Astrocyte (in vitro differentiated cells and primary cell): Measurements from ENCODE around the gene MANSC4. TPM values are rescaled to one million over a fixed set of nuclear protein-coding genes. Genes with fewer than 3 reads are reported as not detected.

ENCODE experiments used
- DNase-seq: peaks from one replicate; pipeline ENCODE4 v3.0.0-alpha.2; 2010; ENCODE audit warnings: low read depth
- FAIRE-seq: peaks from 2 replicates; lab custom pipeline; 2011; peaks lifted over from hg19 to GRCh38; lab: Jason Lieb, UNC
- H2AFZ ChIP-seq: 2 replicates; pipeline ENCODE4 v1.6.0; 2012; ENCODE audit warnings: low read depth, low read length, inconsistent platforms
- H3K27ac ChIP-seq: 2 replicates; pipeline ENCODE4 v1.5.1; 2011; ENCODE audit warnings: low read depth, low read length, inconsistent platforms
- H3K27me3 ChIP-seq: 2 replicates; pipeline ENCODE4 v1.6.0; 2011; ENCODE audit warnings: low read length, inconsistent platforms; ENCODE audit not compliant: insufficient read depth
- H3K36me3 ChIP-seq: 2 replicates; pipeline ENCODE4 v1.5.1; 2011; ENCODE audit warnings: low read length, inconsistent platforms; ENCODE audit not compliant: insufficient read depth
- H3K4me1 ChIP-seq: 2 replicates; pipeline ENCODE4 v1.5.1; 2011; ENCODE audit warnings: low read length, inconsistent platforms; ENCODE audit not compliant: insufficient read depth
- H3K4me2 ChIP-seq: 2 replicates; pipeline ENCODE4 v1.6.0; 2012; ENCODE audit warnings: low read length, inconsistent platforms
- H3K4me3 ChIP-seq: 2 replicates; pipeline ENCODE4 v1.5.1; 2011; ENCODE audit warnings: low read depth, mild to moderate bottlenecking, low read length, inconsistent platforms; ENCODE audit not compliant: insufficient read depth
- H3K79me2 ChIP-seq: 2 replicates; pipeline ENCODE4 v1.6.0; 2012; ENCODE audit warnings: mild to moderate bottlenecking, low read length, inconsistent platforms; ENCODE audit not compliant: insufficient read depth
- H3K9ac ChIP-seq: 2 replicates; pipeline ENCODE4 v1.6.0; 2012; ENCODE audit warnings: mild to moderate bottlenecking, low read length, inconsistent platforms
- H3K9me3 ChIP-seq: 2 replicates; pipeline ENCODE4 v1.5.1; 2012; ENCODE audit warnings: low read depth, mild to moderate bottlenecking, low read length, inconsistent platforms; ENCODE audit not compliant: insufficient read depth
- H4K20me1 ChIP-seq: 2 replicates; pipeline ENCODE4 v1.6.0; 2012; ENCODE audit warnings: low read length, inconsistent platforms; ENCODE audit not compliant: insufficient read depth
- H3K27ac Mint-ChIP-seq: one replicate; pipeline ENCODE4 v1.8.0; 2021; ENCODE audit warnings: mild to moderate bottlenecking, mixed read lengths; ENCODE audit not compliant: unreplicated experiment
- H3K27me3 Mint-ChIP-seq: one replicate; pipeline ENCODE4 v1.8.0; 2021; ENCODE audit warnings: low read depth, mixed read lengths; ENCODE audit not compliant: unreplicated experiment
- H3K36me3 Mint-ChIP-seq: one replicate; pipeline ENCODE4 v1.8.0; 2021; ENCODE audit warnings: low read depth, mixed read lengths; ENCODE audit not compliant: unreplicated experiment
- H3K4me1 Mint-ChIP-seq: one replicate; pipeline ENCODE4 v1.8.0; 2021; ENCODE audit warnings: low read depth, mixed read lengths; ENCODE audit not compliant: unreplicated experiment
- H3K4me3 Mint-ChIP-seq: one replicate; pipeline ENCODE4 v1.8.0; 2021; ENCODE audit warnings: mild to moderate bottlenecking, moderate library complexity, mixed read lengths; ENCODE audit not compliant: unreplicated experiment
- H3K9me3 Mint-ChIP-seq: one replicate; pipeline ENCODE4 v1.8.0; 2021; ENCODE audit warnings: mild to moderate bottlenecking, mixed read lengths; ENCODE audit not compliant: unreplicated experiment
- CTCF ChIP-seq: IDR thresholded peaks from 2 replicates; pipeline ENCODE4 v1.5.1; 2011; ENCODE audit warnings: low read depth, mild to moderate bottlenecking, inconsistent platforms, low read length, moderate library complexity; ENCODE audit not compliant: insufficient read depth
- EZH2 ChIP-seq: IDR thresholded peaks from 2 replicates; pipeline ENCODE4 v1.6.1; 2012; ENCODE audit warnings: mild to moderate bottlenecking, low read length, inconsistent platforms; ENCODE audit not compliant: insufficient read depth
- total RNA-seq: library from RNA; stranded (reverse); gene quantifications from 2 replicates; pipeline ENCODE4 v1.2.1, GENCODE V29; 2021

MANSC4 gene
- total RNA-seq, 1 donor from 2014 or later, result not detected

- no peak overlapping the region for H2AFZ ChIP-seq
- H3K9me3 Mint-ChIP-seq, result no peaks in the 10 kb centered on the region
- H3K9ac ChIP-seq, result no peak overlapping the region
- no peak for FAIRE-seq
- H3K27ac Mint-ChIP-seq, result no peak overlapping the region
- DNase-seq, result no peak
- no peaks in the 10 kb centered on the region for H3K27me3 Mint-ChIP-seq
- no peaks in the 10 kb centered on the region for H3K27me3 ChIP-seq
- H3K4me2 ChIP-seq, result no peak overlapping the region
- H3K79me2 ChIP-seq, result no peaks in the 10 kb centered on the region
- no peak for TF ChIP-seq EZH2
- TF ChIP-seq CTCF, result no peak
- no peaks in the 10 kb centered on the region for H3K9me3 ChIP-seq
- H3K4me3 ChIP-seq, result no peak overlapping the region
- no peak overlapping the region for H3K27ac ChIP-seq
- H3K4me1 ChIP-seq, result no peaks in the 10 kb centered on the region
- H3K36me3 Mint-ChIP-seq, result no peaks in the 10 kb centered on the region
- no peaks in the 10 kb centered on the region for H4K20me1 ChIP-seq
- H3K4me3 Mint-ChIP-seq, result no peak overlapping the region
- H3K36me3 ChIP-seq, result no peaks in the 10 kb centered on the region
- H3K4me1 Mint-ChIP-seq, result peaks cover 2% of the 10 kb centered on the region
These were observed 28.8 kb upstream of the MANSC4 start for GRCh38 chr12:27808841-27809240.

- Histone ChIP-seq H3K79me2 (no peaks in the 10 kb centered on the region), H2AFZ (no peak overlapping the region), H3K4me3 (no peak overlapping the region), H3K27me3 (no peaks in the 10 kb centered on the region), H3K27ac (no peak overlapping the region), H3K36me3 (no peaks in the 10 kb centered on the region), H3K4me2 (no peak overlapping the region), H3K4me1 (no peaks in the 10 kb centered on the region), H3K9me3 (no peaks in the 10 kb centered on the region), H4K20me1 (no peaks in the 10 kb centered on the region), H3K9ac (no peak overlapping the region)
- no peaks in the 10 kb centered on the region for H3K9me3 Mint-ChIP-seq
- H3K27ac Mint-ChIP-seq, result no peak overlapping the region
- no peaks in the 10 kb centered on the region for H3K36me3 Mint-ChIP-seq
- H3K4me1 Mint-ChIP-seq, result peaks cover 2% of the 10 kb centered on the region
- TF ChIP-seq EZH2, result no peak
- no peak for TF ChIP-seq CTCF
- no peaks in the 10 kb centered on the region for H3K27me3 Mint-ChIP-seq
- no peak for DNase-seq
- no peak overlapping the region for H3K4me3 Mint-ChIP-seq
- FAIRE-seq, result no peak
These were observed 27.1 kb upstream of the MANSC4 start for GRCh38 chr12:27807063-27807703.

GRCh38 chr12:27806259-27806658, 26.2 kb upstream of the MANSC4 start:
- no peaks in the 10 kb centered on the region for H3K9me3 ChIP-seq
- peaks cover 2% of the 10 kb centered on the region for H3K4me1 Mint-ChIP-seq
- DNase-seq (no peak), FAIRE-seq (no peak)
- no peak for TF ChIP-seq EZH2
- no peak for TF ChIP-seq CTCF
- peaks cover under 1% of the 10 kb centered on the region for H3K36me3 Mint-ChIP-seq
- no peaks in the 10 kb centered on the region for H3K79me2 ChIP-seq
- no peaks in the 10 kb centered on the region for H3K36me3 ChIP-seq
- H3K27ac Mint-ChIP-seq, result no peak overlapping the region
- no peak overlapping the region for H3K9ac ChIP-seq
- H3K27ac ChIP-seq, result no peak overlapping the region
- no peaks in the 10 kb centered on the region for H3K4me1 ChIP-seq
- no peaks in the 10 kb centered on the region for H4K20me1 ChIP-seq
- no peak overlapping the region for H3K4me3 Mint-ChIP-seq
- H3K27me3 Mint-ChIP-seq, result no peaks in the 10 kb centered on the region
- no peak overlapping the region for H2AFZ ChIP-seq
- no peaks in the 10 kb centered on the region for H3K27me3 ChIP-seq
- no peaks in the 10 kb centered on the region for H3K9me3 Mint-ChIP-seq
- no peak overlapping the region for H3K4me3 ChIP-seq
- no peak overlapping the region for H3K4me2 ChIP-seq
